PC-3 (cell line): Measurements from ENCODE around the gene PCK2. TPM values are rescaled to one million over a fixed set of nuclear protein-coding genes. Genes with fewer than 3 reads are reported as not detected.

Source experiments
- ATAC-seq: fragments of 200-7000 bp; cut with Tn5 transposase; 2 replicates; pipeline ENCODE4 v1.9.1; 2020; ENCODE audit warnings: mild to moderate bottlenecking, moderate library complexity
- BruUV-seq: library from RNA; stranded (reverse); fragments of 400-500 nt; replicated peaks from 2 replicates; lab custom pipeline; 2021; lab: Mats Ljungman, UMichigan
- CTCF ChIA-PET: fragments of 300-600 bp; sonication (Branson Sonifier 250); formaldehyde crosslinking; loops from one replicate; lab custom pipeline; 2022; ENCODE audit warnings: antibody characterized with exemption; lab: Charles Lee
- POLR2A ChIA-PET: fragments of 300-600 bp; sonication (Branson Sonifier 250); formaldehyde crosslinking; loops from one replicate; lab custom pipeline; 2022; ENCODE audit warnings: antibody characterized with exemption; ENCODE audit not compliant: unreplicated experiment; lab: Charles Lee
- DNase-seq: peaks from one replicate; pipeline ENCODE4 v3.0.0-alpha.2; 2015
- H2AFZ ChIP-seq: fragments of 300-600 bp; sonication (generic); 2 replicates; pipeline ENCODE4 v1.6.0; 2016; ENCODE audit warnings: antibody characterized with exemption, low read length
- H3F3A ChIP-seq: fragments of 300-600 bp; sonication (generic); one replicate; pipeline ENCODE4 v1.6.0; 2017; ENCODE audit warnings: antibody characterized with exemption, low read length, control low read depth, mild to moderate bottlenecking; ENCODE audit not compliant: unreplicated experiment
- H3K27ac ChIP-seq: fragments of 300-600 bp; sonication (generic); 2 replicates; pipeline ENCODE4 v1.5.1; 2016; ENCODE audit warnings: mild to moderate bottlenecking, low read length
- H3K27me3 ChIP-seq: fragments of 300-600 bp; sonication (generic); 2 replicates; pipeline ENCODE4 v1.6.1; 2016; ENCODE audit warnings: low read length, mixed read lengths
- H3K36me3 ChIP-seq: fragments of 300-600 bp; sonication (generic); 2 replicates; pipeline ENCODE4 v1.6.1; 2016; ENCODE audit warnings: low read depth, mixed run types, low read length, mixed read lengths
- H3K4me1 ChIP-seq: fragments of 300-600 bp; sonication (generic); 2 replicates; pipeline ENCODE4 v1.5.1; 2016; ENCODE audit warnings: low read length; ENCODE audit not compliant: insufficient read depth
- H3K4me2 ChIP-seq: fragments of 300-600 bp; sonication (generic); 2 replicates; pipeline ENCODE4 v1.6.0; 2016; ENCODE audit warnings: low read length
- H3K4me3 ChIP-seq: fragments of 300-600 bp; sonication (generic); 2 replicates; pipeline ENCODE4 v1.5.1; 2016; ENCODE audit warnings: mild to moderate bottlenecking, low read length, mixed read lengths
- H3K79me2 ChIP-seq: fragments of 300-600 bp; sonication (generic); 2 replicates; pipeline ENCODE4 v1.6.1; 2017; ENCODE audit warnings: low read length, mixed read lengths
- H3K9ac ChIP-seq: fragments of 300-600 bp; sonication (generic); 2 replicates; pipeline ENCODE4 v1.6.0; 2016; ENCODE audit warnings: mild to moderate bottlenecking, low read length
- H3K9me2 ChIP-seq: fragments of 300-600 bp; sonication (generic); replicated peaks from 2 replicates; pipeline ENCODE4 v1.6.1; 2016; ENCODE audit warnings: mixed run types, low read length, mixed read lengths
- H3K9me3 ChIP-seq: fragments of 300-600 bp; sonication (generic); 2 replicates; pipeline ENCODE4 v1.6.1; 2016; ENCODE audit warnings: low read length, mixed read lengths
- H4K20me1 ChIP-seq: fragments of 300-600 bp; sonication (generic); 2 replicates; pipeline ENCODE4 v1.6.1; 2016; ENCODE audit warnings: low read length, mixed read lengths
- CTCF ChIP-seq: fragments of 300-600 bp; sonication (generic); conservative IDR thresholded peaks from 2 replicates; pipeline ENCODE4 v1.5.1; 2017; ENCODE audit warnings: antibody characterized with exemption, low read depth, mild to moderate bottlenecking, low read length
- EZH2 ChIP-seq: fragments of 300-600 bp; sonication (generic); IDR thresholded peaks from one replicate; pipeline ENCODE4 v1.6.1; 2017; ENCODE audit warnings: antibody characterized with exemption, mild to moderate bottlenecking, low read length; ENCODE audit not compliant: unreplicated experiment
- EZH2phosphoT487 ChIP-seq: fragments of 300-600 bp; sonication (generic); IDR thresholded peaks from 2 replicates; pipeline ENCODE4 v1.6.1; 2018; ENCODE audit warnings: mild to moderate bottlenecking, antibody characterized with exemption, low read length, borderline replicate concordance
- intact Hi-C: fragments of 100-400 bp; cut with micrococcal nuclease; formaldehyde crosslinking; loops from 2 replicates; pipeline ENCODE4 v1.9.0; 2023
- total RNA-seq: library from RNA; depleted of rRNA; stranded (reverse); fragments of >200 nt; gene quantifications from 2 replicates; pipeline ENCODE4 v1.2.3, GENCODE V29; 2014

Gene PCK2
- total RNA-seq, 1 experiment from 2014 or later = 11.6 TPM

- Histone ChIP-seq H3K27ac (no peak overlapping the region), H4K20me1 (no peaks in the 10 kb centered on the region), H3K4me3 (no peak overlapping the region), H3K4me2 (no peak overlapping the region), H3K9ac (no peak overlapping the region), H3K9me2 (no peaks in the 10 kb centered on the region), H3F3A (peaks cover 3% of the 10 kb centered on the region), H3K4me1 (peaks cover 12% of the 10 kb centered on the region), H3K36me3 (peaks cover 34% of the 10 kb centered on the region; the same call in 1 of the 2 replicates), H3K9me3 (no peaks in the 10 kb centered on the region), H3K27me3 (no peaks in the 10 kb centered on the region), H2AFZ (no peak overlapping the region), H3K79me2 (peaks cover 34% of the 10 kb centered on the region)
- POLR2A ChIA-PET = no interaction called here
- no peak for DNase-seq
- BruUV-seq = no TSS peak
- intact Hi-C loops = no loop called here
- no peak for ATAC-seq
- CTCF ChIA-PET = no interaction called here
- TF ChIP-seq EZH2 (no peak), CTCF (no peak), EZH2phosphoT487 (no peak)
Observed at GRCh38 chr14:24150567-24150966, 56.5 kb downstream of the PCK2 start.

GRCh38 chr14:24150993-24151392 lies 56.9 kb downstream of the PCK2 start:
- Histone ChIP-seq H4K20me1 (no peaks in the 10 kb centered on the region), H3K27me3 (no peaks in the 10 kb centered on the region), H3K9me2 (no peaks in the 10 kb centered on the region), H3K79me2 (peaks cover 30% of the 10 kb centered on the region), H2AFZ (no peak overlapping the region), H3K4me2 (no peak overlapping the region), H3K9ac (no peak overlapping the region), H3K4me1 (peaks cover 8% of the 10 kb centered on the region), H3F3A (peaks cover 4% of the 10 kb centered on the region), H3K9me3 (no peaks in the 10 kb centered on the region), H3K27ac (no peak overlapping the region), H3K4me3 (no peak overlapping the region), H3K36me3 (peaks cover 38% of the 10 kb centered on the region; the same call in 1 of the 2 replicates)
- POLR2A ChIA-PET = no interaction called here
- no peak for ATAC-seq
- CTCF ChIA-PET = no interaction called here
- TF ChIP-seq EZH2 (no peak), CTCF (no peak), EZH2phosphoT487 (no peak)
- intact Hi-C loops = no loop called here
- DNase-seq = no peak
- no TSS peak for BruUV-seq

GRCh38 chr14:24151404-24152080 lies 57.4 kb downstream of the PCK2 start:
- CTCF ChIA-PET = no interaction called here
- Histone ChIP-seq H2AFZ (no peak overlapping the region), H3F3A (peaks cover 4% of the 10 kb centered on the region), H3K27ac (no peak overlapping the region), H3K27me3 (no peaks in the 10 kb centered on the region), H3K36me3 (peaks cover 39% of the 10 kb centered on the region; the same call in 1 of the 2 replicates), H3K9me3 (no peaks in the 10 kb centered on the region), H3K4me1 (peaks cover 8% of the 10 kb centered on the region; the same call in 1 of the 2 replicates), H3K4me3 (no peak overlapping the region), H4K20me1 (no peaks in the 10 kb centered on the region), H3K9me2 (no peaks in the 10 kb centered on the region), H3K79me2 (peaks cover 27% of the 10 kb centered on the region), H3K4me2 (no peak overlapping the region), H3K9ac (no peak overlapping the region)
- no peak for TF ChIP-seq CTCF
- TF ChIP-seq EZH2 = no peak
- no peak for TF ChIP-seq EZH2phosphoT487
- no peak for DNase-seq
- POLR2A ChIA-PET = no interaction called here
- no TSS peak for BruUV-seq
- intact Hi-C loops = no loop called here
- ATAC-seq = no peak
